GM23338 (cell line): ENCODE results near the gene CUX1. TPM values are rescaled to one million over a fixed set of nuclear protein-coding genes. Genes with fewer than 3 reads are reported as not detected.

ENCODE experiments used
- ATAC-seq: fragments of 200-7000 bp; cut with Tn5 transposase; 3 replicates; pipeline ENCODE4 v1.9.1; 2020
- DNase-seq: peaks from one replicate; pipeline ENCODE4 v3.0.0-alpha.2; 2015; ENCODE audit warnings: low spot score
- H2AFZ ChIP-seq: fragments of 200-600 bp; sonication (generic); 2 replicates; pipeline ENCODE4 v1.8.0; 2016; ENCODE audit warnings: antibody characterized with exemption, mild to moderate bottlenecking, moderate library complexity
- H3F3A ChIP-seq: fragments of 200-600 bp; sonication (generic); replicated peaks from 2 replicates; pipeline ENCODE4 v1.8.0; 2017; ENCODE audit warnings: antibody characterized with exemption, mixed run types, low read depth
- H3K27ac ChIP-seq: fragments of 200-600 bp; sonication (generic); 2 replicates; pipeline ENCODE4 v1.6.1; 2016; ENCODE audit warnings: low read depth
- H3K27me3 ChIP-seq: fragments of 200-600 bp; sonication (generic); 2 replicates; pipeline ENCODE4 v1.8.0; 2016; ENCODE audit warnings: mild to moderate bottlenecking, mixed run types, moderate library complexity; ENCODE audit not compliant: insufficient read depth
- H3K36me3 ChIP-seq: fragments of 200-600 bp; sonication (generic); 2 replicates; pipeline ENCODE4 v1.8.0; 2016; ENCODE audit warnings: mild to moderate bottlenecking; ENCODE audit not compliant: insufficient read depth
- H3K4me1 ChIP-seq: fragments of 200-600 bp; sonication (generic); 2 replicates; pipeline ENCODE4 v1.8.0; 2016; ENCODE audit warnings: mild to moderate bottlenecking, moderate library complexity; ENCODE audit not compliant: insufficient read depth
- H3K4me2 ChIP-seq: fragments of 200-600 bp; sonication (generic); 2 replicates; pipeline ENCODE4 v1.7.1; 2017; ENCODE audit warnings: mixed run types
- H3K4me3 ChIP-seq: fragments of 200-600 bp; sonication (generic); 2 replicates; pipeline ENCODE4 v1.6.1; 2016; ENCODE audit warnings: mixed run types
- H3K79me2 ChIP-seq: fragments of 200-600 bp; sonication (generic); replicated peaks from 2 replicates; pipeline ENCODE4 v1.8.0; 2017; ENCODE audit warnings: mild to moderate bottlenecking; ENCODE audit not compliant: insufficient read depth
- H3K9me2 ChIP-seq: fragments of 200-600 bp; sonication (generic); 2 replicates; pipeline ENCODE4 v1.8.0; 2017; ENCODE audit not compliant: insufficient read depth
- H4K20me1 ChIP-seq: fragments of 200-600 bp; sonication (generic); replicated peaks from 2 replicates; pipeline ENCODE4 v1.8.0; 2017; ENCODE audit warnings: mild to moderate bottlenecking; ENCODE audit not compliant: insufficient read depth
- H3K27ac Mint-ChIP-seq: 2 replicates; pipeline ENCODE4 v1.8.0; 2020; ENCODE audit warnings: inconsistent platforms, mild to moderate bottlenecking, moderate library complexity, mixed read lengths
- H3K27me3 Mint-ChIP-seq: 3 replicates; pipeline ENCODE4 v1.8.0; 2022; ENCODE audit warnings: low read depth, mild to moderate bottlenecking, moderate library complexity, mixed read lengths, inconsistent platforms; ENCODE audit not compliant: insufficient read depth, poor library complexity
- H3K36me3 Mint-ChIP-seq: 3 replicates; pipeline ENCODE4 v1.8.0; 2021; ENCODE audit warnings: low read depth, mild to moderate bottlenecking, inconsistent platforms, moderate library complexity, mixed read lengths
- H3K4me1 Mint-ChIP-seq: 3 replicates; pipeline ENCODE4 v1.8.0; 2020; ENCODE audit warnings: mild to moderate bottlenecking, inconsistent platforms, mixed read lengths
- H3K4me3 Mint-ChIP-seq: 3 replicates; pipeline ENCODE4 v1.8.0; 2021; ENCODE audit warnings: moderate library complexity, mild to moderate bottlenecking, inconsistent platforms, mixed read lengths
- H3K9me3 Mint-ChIP-seq: 3 replicates; pipeline ENCODE4 v1.8.0; 2020; ENCODE audit warnings: moderate library complexity, mild to moderate bottlenecking, inconsistent platforms, mixed read lengths
- CREB1 ChIP-seq: fragments of 250-450 bp; sonication (Bioruptor Pico); IDR thresholded peaks from 2 replicates; pipeline ENCODE4 v1.5.0; 2020; ENCODE audit warnings: low read depth, mild to moderate bottlenecking, moderate library complexity
- CTCF ChIP-seq, 2 experiments: fragments of 200-600 bp in 1 of 2; sonication (generic) in 1 of 2; conservative IDR thresholded peaks; 2 replicates each; pipeline versions ENCODE4 v1.5.1 to v1.6.1; 2016 to 2017; ENCODE audit warnings: antibody characterized with exemption in 2 of 2, low read depth in 2 of 2, mild to moderate bottlenecking in 2 of 2, moderate library complexity in 1 of 2
- EZH2 ChIP-seq: fragments of 200-600 bp; sonication (generic); IDR thresholded peaks from one replicate; pipeline ENCODE4 v1.8.0; 2017; ENCODE audit warnings: antibody characterized with exemption, mild to moderate bottlenecking, low read depth; ENCODE audit not compliant: unreplicated experiment
- EZH2phosphoT487 ChIP-seq: fragments of 200-600 bp; sonication (generic); IDR thresholded peaks from one replicate; pipeline ENCODE4 v1.8.1; 2018; ENCODE audit warnings: antibody characterized with exemption; ENCODE audit not compliant: unreplicated experiment
- JUNB ChIP-seq: IDR thresholded peaks from one replicate; pipeline ENCODE4 v1.6.1; 2016; ENCODE audit warnings: antibody characterized with exemption; ENCODE audit not compliant: unreplicated experiment
- NANOG ChIP-seq: IDR thresholded peaks from 2 replicates; pipeline ENCODE4 v1.6.1; 2016; ENCODE audit warnings: antibody characterized with exemption, borderline replicate concordance
- POLR2AphosphoS5 ChIP-seq: IDR thresholded peaks from 2 replicates; pipeline ENCODE4 v1.6.1; 2016; ENCODE audit warnings: antibody characterized with exemption, low read depth
- STAT1 ChIP-seq: IDR thresholded peaks from one replicate; pipeline ENCODE4 v1.6.1; 2016; ENCODE audit warnings: antibody characterized with exemption; ENCODE audit not compliant: unreplicated experiment
- ZNF114 ChIP-seq: fragments of 250-450 bp; sonication (Bioruptor Pico); IDR thresholded peaks from 2 replicates; pipeline ENCODE4 v1.5.0; 2020; ENCODE audit warnings: mild to moderate bottlenecking, moderate library complexity
- ZNF331 ChIP-seq: fragments of 250-450 bp; sonication (Bioruptor Pico); IDR thresholded peaks from 2 replicates; pipeline ENCODE4 v1.5.0; 2020; ENCODE audit warnings: low read depth, mild to moderate bottlenecking, moderate library complexity
- polyA plus RNA-seq: library from polyadenylated mRNA; unstranded; fragments of >200 nt; fragmentation: Nextera tagmentation; extraction: Ambion mirVana; gene quantifications from 2 replicates; pipeline ENCODE4 v1.2.1, GENCODE V29; 2016
- total RNA-seq: library from RNA; depleted of rRNA; stranded (reverse); fragments of >200 nt; shearing (Covaris generic); gene quantifications from 2 replicates; pipeline ENCODE4 v1.2.3, GENCODE V29; 2014
- TF ChIP-seq, protein P1 (sequence below): IDR thresholded peaks from 2 replicates; pipeline ENCODE4 v1.6.1; 2016; ENCODE audit warnings: antibody characterized with exemption
- TF ChIP-seq, protein P2 (sequence below): fragments of 250-450 bp; sonication (Bioruptor Pico); IDR thresholded peaks from 2 replicates; pipeline ENCODE4 v1.5.0; 2020; ENCODE audit warnings: mild to moderate bottlenecking, moderate library complexity

CUX1 gene
- total and polyA plus RNA-seq, 2 experiments from 2014 or later, result 49.9 to 64.0 TPM

DNA sequence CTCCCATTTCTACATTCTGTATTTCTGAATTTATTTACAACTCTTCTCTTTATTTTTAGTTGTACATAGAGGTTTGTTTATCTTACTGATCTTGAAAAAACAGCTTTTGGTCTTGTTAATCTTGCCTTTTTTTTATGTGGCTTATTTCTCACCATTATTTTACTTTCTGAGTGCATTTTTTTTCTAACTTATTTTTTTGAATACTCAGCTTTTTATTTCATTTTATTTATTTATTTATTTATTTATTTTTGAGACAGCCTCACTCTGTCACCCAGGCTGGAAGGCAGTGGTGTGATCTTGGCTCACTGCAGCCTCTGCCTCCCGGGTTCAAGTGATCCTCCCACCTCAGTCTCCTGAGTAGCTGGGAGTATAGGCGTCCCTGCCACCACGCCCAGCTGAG lies 23.9 kb downstream of the CUX1 start (continued):
- TF ChIP-seq ZNF331 (CRISPR knock-in tag), result no peak
- TF ChIP-seq NANOG, result no peak
- TF ChIP-seq CTCF (conservative IDR thresholded peaks at IDR 0.05; ENCODE audit: low read depth in 2 of 2), result no peak
- TF ChIP-seq STAT1, result no peak
- TF ChIP-seq POLR2AphosphoS5, result no peak

DNA sequence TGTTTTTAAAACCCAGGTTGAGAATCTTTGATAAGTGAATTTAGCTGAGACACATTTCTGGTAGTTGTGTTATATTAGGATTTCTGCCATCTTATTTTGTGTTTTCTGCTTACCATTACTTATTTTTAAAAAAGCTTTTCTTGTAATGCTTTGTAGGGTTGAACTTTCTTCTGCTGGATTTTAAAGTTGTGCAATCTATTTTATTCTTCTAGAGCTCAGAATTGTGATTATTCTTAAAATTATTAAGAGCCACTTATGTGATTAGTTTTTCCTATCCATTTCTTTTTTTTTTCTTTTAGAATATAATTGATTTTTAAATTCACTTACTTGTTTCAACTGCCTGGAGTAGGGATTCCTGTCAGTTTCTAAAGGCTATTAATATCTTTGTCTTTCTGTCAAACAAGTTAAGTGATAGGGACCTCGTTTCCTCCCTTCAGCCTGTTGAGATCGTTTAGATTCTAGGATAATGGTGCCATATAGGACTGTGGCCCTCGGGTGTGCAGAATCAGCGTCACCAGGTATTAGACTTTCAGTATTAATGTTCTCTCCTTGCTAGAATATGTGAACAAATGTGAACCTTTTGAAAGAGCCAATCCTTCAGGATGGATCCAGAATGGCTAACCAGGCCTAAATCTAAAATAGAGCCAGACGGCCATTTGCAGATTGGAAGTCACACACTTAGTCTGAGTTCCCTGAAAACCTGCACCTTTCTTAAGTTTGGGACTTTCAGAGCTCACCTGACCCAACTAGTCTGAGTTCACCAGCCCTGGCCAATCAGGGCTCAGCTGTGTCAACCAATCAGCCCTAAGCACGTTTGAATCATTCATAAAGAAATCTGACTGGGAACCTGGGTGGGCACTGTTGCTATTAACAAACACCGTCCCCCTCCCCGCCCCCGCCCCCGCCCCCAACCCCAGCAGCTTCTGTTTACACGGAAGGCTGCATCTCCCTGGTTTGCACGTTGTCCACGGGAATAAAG lies 26.2 kb downstream of the CUX1 start:
- Mint-ChIP-seq H3K4me1 (peaks cover 34% of the 10 kb centered on the region), H3K27ac (0 out of 2 replicates have a peak overlapping the region, but pooled peaks have one; percentile 62)
- ATAC-seq, result peak; percentile 91
- TF ChIP-seq CREB1 (CRISPR knock-in tag) (no peak), CTCF (conservative IDR thresholded peaks at IDR 0.05; ENCODE audit: low read depth in 2 of 2) (no peak), POLR2AphosphoS5 (no peak), EZH2phosphoT487 (no peak), ZNF331 (CRISPR knock-in tag) (no peak), EZH2 (no peak), ZNF114 (CRISPR knock-in tag) (no peak), JUNB (no peak)
- TF ChIP-seq, protein P1, sequence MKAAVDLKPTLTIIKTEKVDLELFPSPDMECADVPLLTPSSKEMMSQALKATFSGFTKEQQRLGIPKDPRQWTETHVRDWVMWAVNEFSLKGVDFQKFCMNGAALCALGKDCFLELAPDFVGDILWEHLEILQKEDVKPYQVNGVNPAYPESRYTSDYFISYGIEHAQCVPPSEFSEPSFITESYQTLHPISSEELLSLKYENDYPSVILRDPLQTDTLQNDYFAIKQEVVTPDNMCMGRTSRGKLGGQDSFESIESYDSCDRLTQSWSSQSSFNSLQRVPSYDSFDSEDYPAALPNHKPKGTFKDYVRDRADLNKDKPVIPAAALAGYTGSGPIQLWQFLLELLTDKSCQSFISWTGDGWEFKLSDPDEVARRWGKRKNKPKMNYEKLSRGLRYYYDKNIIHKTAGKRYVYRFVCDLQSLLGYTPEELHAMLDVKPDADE, result no peak
- TF ChIP-seq, protein P2, sequence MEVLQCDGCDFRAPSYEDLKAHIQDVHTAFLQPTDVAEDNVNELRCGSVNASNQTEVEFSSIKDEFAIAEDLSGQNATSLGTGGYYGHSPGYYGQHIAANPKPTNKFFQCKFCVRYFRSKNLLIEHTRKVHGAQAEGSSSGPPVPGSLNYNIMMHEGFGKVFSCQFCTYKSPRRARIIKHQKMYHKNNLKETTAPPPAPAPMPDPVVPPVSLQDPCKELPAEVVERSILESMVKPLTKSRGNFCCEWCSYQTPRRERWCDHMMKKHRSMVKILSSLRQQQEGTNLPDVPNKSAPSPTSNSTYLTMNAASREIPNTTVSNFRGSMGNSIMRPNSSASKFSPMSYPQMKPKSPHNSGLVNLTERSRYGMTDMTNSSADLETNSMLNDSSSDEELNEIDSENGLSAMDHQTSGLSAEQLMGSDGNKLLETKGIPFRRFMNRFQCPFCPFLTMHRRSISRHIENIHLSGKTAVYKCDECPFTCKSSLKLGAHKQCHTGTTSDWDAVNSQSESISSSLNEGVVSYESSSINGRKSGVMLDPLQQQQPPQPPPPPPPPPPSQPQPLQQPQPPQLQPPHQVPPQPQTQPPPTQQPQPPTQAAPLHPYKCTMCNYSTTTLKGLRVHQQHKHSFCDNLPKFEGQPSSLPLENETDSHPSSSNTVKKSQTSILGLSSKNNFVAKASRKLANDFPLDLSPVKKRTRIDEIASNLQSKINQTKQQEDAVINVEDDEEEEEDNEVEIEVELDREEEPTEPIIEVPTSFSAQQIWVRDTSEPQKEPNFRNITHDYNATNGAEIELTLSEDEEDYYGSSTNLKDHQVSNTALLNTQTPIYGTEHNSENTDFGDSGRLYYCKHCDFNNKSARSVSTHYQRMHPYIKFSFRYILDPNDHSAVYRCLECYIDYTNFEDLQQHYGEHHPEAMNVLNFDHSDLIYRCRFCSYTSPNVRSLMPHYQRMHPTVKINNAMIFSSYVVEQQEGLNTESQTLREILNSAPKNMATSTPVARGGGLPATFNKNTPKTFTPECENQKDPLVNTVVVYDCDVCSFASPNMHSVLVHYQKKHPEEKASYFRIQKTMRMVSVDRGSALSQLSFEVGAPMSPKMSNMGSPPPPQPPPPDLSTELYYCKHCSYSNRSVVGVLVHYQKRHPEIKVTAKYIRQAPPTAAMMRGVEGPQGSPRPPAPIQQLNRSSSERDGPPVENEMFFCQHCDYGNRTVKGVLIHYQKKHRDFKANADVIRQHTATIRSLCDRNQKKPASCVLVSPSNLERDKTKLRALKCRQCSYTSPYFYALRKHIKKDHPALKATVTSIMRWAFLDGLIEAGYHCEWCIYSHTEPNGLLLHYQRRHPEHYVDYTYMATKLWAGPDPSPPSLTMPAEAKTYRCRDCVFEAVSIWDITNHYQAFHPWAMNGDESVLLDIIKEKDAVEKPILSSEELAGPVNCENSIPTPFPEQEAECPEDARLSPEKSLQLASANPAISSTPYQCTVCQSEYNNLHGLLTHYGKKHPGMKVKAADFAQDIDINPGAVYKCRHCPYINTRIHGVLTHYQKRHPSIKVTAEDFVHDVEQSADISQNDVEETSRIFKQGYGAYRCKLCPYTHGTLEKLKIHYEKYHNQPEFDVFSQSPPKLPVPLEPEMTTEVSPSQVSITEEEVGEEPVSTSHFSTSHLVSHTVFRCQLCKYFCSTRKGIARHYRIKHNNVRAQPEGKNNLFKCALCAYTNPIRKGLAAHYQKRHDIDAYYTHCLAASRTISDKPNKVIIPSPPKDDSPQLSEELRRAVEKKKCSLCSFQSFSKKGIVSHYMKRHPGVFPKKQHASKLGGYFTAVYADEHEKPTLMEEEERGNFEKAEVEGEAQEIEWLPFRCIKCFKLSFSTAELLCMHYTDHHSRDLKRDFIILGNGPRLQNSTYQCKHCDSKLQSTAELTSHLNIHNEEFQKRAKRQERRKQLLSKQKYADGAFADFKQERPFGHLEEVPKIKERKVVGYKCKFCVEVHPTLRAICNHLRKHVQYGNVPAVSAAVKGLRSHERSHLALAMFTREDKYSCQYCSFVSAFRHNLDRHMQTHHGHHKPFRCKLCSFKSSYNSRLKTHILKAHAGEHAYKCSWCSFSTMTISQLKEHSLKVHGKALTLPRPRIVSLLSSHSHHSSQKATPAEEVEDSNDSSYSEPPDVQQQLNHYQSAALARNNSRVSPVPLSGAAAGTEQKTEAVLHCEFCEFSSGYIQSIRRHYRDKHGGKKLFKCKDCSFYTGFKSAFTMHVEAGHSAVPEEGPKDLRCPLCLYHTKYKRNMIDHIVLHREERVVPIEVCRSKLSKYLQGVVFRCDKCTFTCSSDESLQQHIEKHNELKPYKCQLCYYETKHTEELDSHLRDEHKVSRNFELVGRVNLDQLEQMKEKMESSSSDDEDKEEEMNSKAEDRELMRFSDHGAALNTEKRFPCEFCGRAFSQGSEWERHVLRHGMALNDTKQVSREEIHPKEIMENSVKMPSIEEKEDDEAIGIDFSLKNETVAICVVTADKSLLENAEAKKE, result no peak

More for the DNA sequence above, 26.2 kb downstream of the CUX1 start:
- Histone ChIP-seq H3K4me2 (peak overlapping the region; percentile 45), H3K27ac (peak overlapping the region; percentile 64), H3K36me3 (no peaks in the 10 kb centered on the region), H3K9me2 (no peaks in the 10 kb centered on the region), H2AFZ (no peak overlapping the region), H4K20me1 (peaks cover 66% of the 10 kb centered on the region), H3F3A (no peaks in the 10 kb centered on the region), H3K79me2 (peaks cover 98% of the 10 kb centered on the region), H3K27me3 (no peaks in the 10 kb centered on the region), H3K4me3 (peak overlapping the region; percentile 20; the same call in 1 of the 2 replicates), H3K4me1 (peaks cover 27% of the 10 kb centered on the region)
- peaks cover 5% of the 10 kb centered on the region for H3K27me3 Mint-ChIP-seq
- peaks cover 22% of the 10 kb centered on the region for H3K36me3 Mint-ChIP-seq
- H3K9me3 Mint-ChIP-seq, result peaks cover 23% of the 10 kb centered on the region
- peak; percentile 78 for DNase-seq
- peak overlapping the region; percentile 16; the same call in 2 of the 3 replicates for H3K4me3 Mint-ChIP-seq
